Liver (tissue), 9 donors: Measurements from ENCODE around the gene CTNS. TPM values are rescaled to one million over a fixed set of nuclear protein-coding genes. Genes with fewer than 3 reads are reported as not detected.

Experiments
- DNase-seq: peaks from one replicate; pipeline ENCODE4 v3.0.0-alpha.2; 2017; ENCODE audit warnings: low spot score
- H3K27ac ChIP-seq, 2 donors: one replicate each; pipeline ENCODE4 v1.7.0; 2013; ENCODE audit warnings: inconsistent platforms in 2 of 2, low read length in 2 of 2, control low read depth in 1 of 2, low read depth in 1 of 2, mild to moderate bottlenecking in 1 of 2
- H3K27me3 ChIP-seq, 4 donors: one replicate each; pipeline versions ENCODE4 v1.6.1 to v1.7.0; 2013; ENCODE audit warnings: low read length in 3 of 4, inconsistent platforms in 1 of 4, mild to moderate bottlenecking in 1 of 4, moderate library complexity in 1 of 4; ENCODE audit not compliant: control insufficient read depth in 4 of 4, insufficient read depth in 4 of 4
- H3K36me3 ChIP-seq, 4 donors: one replicate each; pipeline versions ENCODE4 v1.6.1 to v1.7.0; 2013; ENCODE audit warnings: low read length in 3 of 4, mild to moderate bottlenecking in 3 of 4, low read depth in 1 of 4, moderate library complexity in 1 of 4; ENCODE audit not compliant: control insufficient read depth in 4 of 4, insufficient read depth in 3 of 4
- H3K4me1 ChIP-seq, 4 donors: one replicate each; pipeline versions ENCODE4 v1.6.1 to v1.7.0; 2013; ENCODE audit warnings: low read length in 3 of 4, mild to moderate bottlenecking in 3 of 4, moderate library complexity in 1 of 4; ENCODE audit not compliant: control insufficient read depth in 4 of 4, insufficient read depth in 4 of 4
- H3K4me3 ChIP-seq, 3 donors: one replicate each; pipeline versions ENCODE4 v1.6.1 to v1.7.0; 2013; ENCODE audit warnings: low read length in 3 of 3, control low read depth in 1 of 3, low read depth in 1 of 3, mild to moderate bottlenecking in 1 of 3
- H3K9ac ChIP-seq, 2 donors: one replicate each; pipeline ENCODE4 v1.7.0; 2013; ENCODE audit warnings: low read length in 2 of 2, mild to moderate bottlenecking in 2 of 2, moderate library complexity in 2 of 2, control low read depth in 1 of 2, low read depth in 1 of 2
- H3K9me3 ChIP-seq, 4 donors: one replicate each; pipeline versions ENCODE4 v1.6.1 to v1.7.0; 2013; ENCODE audit warnings: low read length in 3 of 4; ENCODE audit not compliant: control insufficient read depth in 4 of 4
- EGR1 ChIP-seq, 2 donors: IDR thresholded peaks; 2 replicates each; pipeline ENCODE4 v1.6.1; 2016 to 2018; ENCODE audit warnings: antibody characterized with exemption in 2 of 2, low read depth in 2 of 2
- FOXA1 ChIP-seq: IDR thresholded peaks from 2 replicates; pipeline ENCODE4 v1.6.1; 2016; ENCODE audit warnings: antibody characterized with exemption
- FOXA2 ChIP-seq: IDR thresholded peaks from 2 replicates; pipeline ENCODE4 v1.6.1; 2016; ENCODE audit warnings: antibody characterized with exemption
- HNF4A ChIP-seq, 2 donors: conservative IDR thresholded peaks; 2 replicates each; pipeline ENCODE4 v1.6.1; 2016; ENCODE audit warnings: antibody characterized with exemption in 2 of 2, mild to moderate bottlenecking in 2 of 2
- HNF4G ChIP-seq: IDR thresholded peaks from 2 replicates; pipeline ENCODE4 v1.6.1; 2016; ENCODE audit warnings: antibody characterized with exemption
- NR2F2 ChIP-seq: IDR thresholded peaks from 2 replicates; pipeline ENCODE4 v1.6.1; 2016; ENCODE audit warnings: antibody characterized with exemption
- RAD21 ChIP-seq, 2 donors: IDR thresholded peaks; 2 replicates each; pipeline ENCODE4 v1.6.1; 2016; ENCODE audit warnings: antibody characterized with exemption in 2 of 2, mild to moderate bottlenecking in 2 of 2
- RXRA ChIP-seq, 2 donors: IDR thresholded peaks; 2 replicates each; pipeline ENCODE4 v1.6.1; 2017 to 2018; ENCODE audit warnings: antibody characterized with exemption in 2 of 2, mild to moderate bottlenecking in 1 of 2
- SP1 ChIP-seq: IDR thresholded peaks from 2 replicates; pipeline ENCODE4 v1.6.1; 2018; ENCODE audit warnings: antibody characterized with exemption, mild to moderate bottlenecking
- TAF1 ChIP-seq: conservative IDR thresholded peaks from 2 replicates; pipeline ENCODE4 v1.6.1; 2016; ENCODE audit warnings: antibody characterized with exemption, mild to moderate bottlenecking
- YY1 ChIP-seq: IDR thresholded peaks from 2 replicates; pipeline ENCODE4 v1.6.1; 2016; ENCODE audit warnings: antibody characterized with exemption, mild to moderate bottlenecking
- WGBS: extraction: QIAGEN DNeasy Blood & Tissue Kit; methylation state at CpG from one replicate; pipeline ENCODE4 v1.1.7; 2013; 5-methylcytosine and 5-hydroxymethylcytosine counted together
- polyA plus RNA-seq, 2 donors: library from polyadenylated mRNA; stranded (reverse) in 1 of 2; unstranded in 1 of 2; fragments of 200-250 nt in 1 of 2; fragments of >200 nt in 1 of 2; fragmentation: Nextera tagmentation in 1 of 2; extraction: Ambion mirVana in 1 of 2; gene quantifications; one replicate each; pipeline versions ENCODE4 v1.2.1 to v1.2.3, GENCODE V29; 2013 to 2015
- total RNA-seq, 2 donors: library from RNA; depleted of rRNA; stranded (reverse); fragments of >200 nt; gene quantifications; one replicate each; pipeline ENCODE4 v1.2.3, GENCODE V29; 2014
- TF ChIP-seq, protein P1 (sequence below): IDR thresholded peaks from 2 replicates; pipeline ENCODE4 v1.6.1; 2016; ENCODE audit warnings: antibody characterized with exemption
- TF ChIP-seq, protein P2 (sequence below): IDR thresholded peaks from 2 replicates; pipeline ENCODE4 v1.6.1; 2016; ENCODE audit warnings: antibody characterized with exemption
- TF ChIP-seq, protein P3 (sequence below): fragments of 150-350 bp; IDR thresholded peaks from 2 replicates; pipeline ENCODE4 v1.5.1; 2017; ENCODE audit warnings: improper control_type of control experiment, low read depth, low read length; ENCODE audit not compliant: missing input control
- TF ChIP-seq, protein P4 (sequence below): IDR thresholded peaks from 2 replicates; pipeline ENCODE4 v1.6.1; 2016; ENCODE audit warnings: antibody characterized with exemption, mild to moderate bottlenecking
- TF ChIP-seq, protein P5 (sequence below): IDR thresholded peaks from 2 replicates; pipeline ENCODE4 v1.6.1; 2016; ENCODE audit warnings: antibody characterized with exemption
- donor health status: healthy.
- donor health status: healthy.
- donor health status: healthy.
- donor health status: healthy.
- donor health status: healthy.

CTNS gene
- total and polyA plus RNA-seq, 4 donors = 6.6 to 15.3 (median 9.6) TPM

DNA sequence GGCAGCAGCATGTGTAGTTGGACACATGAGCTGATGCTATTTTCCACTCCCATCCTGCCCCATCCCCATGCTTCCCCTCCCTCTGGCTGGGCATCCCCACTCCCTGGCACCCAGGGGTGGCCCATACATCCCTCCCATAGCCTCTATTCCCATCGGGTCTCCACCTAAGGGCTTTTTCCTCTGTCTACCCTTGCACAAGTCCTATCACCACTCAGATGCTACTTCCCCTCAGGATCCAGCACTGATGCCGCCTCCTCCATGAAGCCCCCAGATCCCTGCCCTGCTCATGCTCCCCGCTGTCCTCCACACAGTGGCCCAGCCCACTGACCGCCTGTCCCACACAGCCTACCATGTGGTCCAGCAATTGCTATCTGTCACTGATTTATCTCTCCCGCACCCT, 43.2 kb upstream of the CTNS start:
- H3K27me3 ChIP-seq = no peaks in the 10 kb centered on the region
- H3K4me3 ChIP-seq = no peak overlapping the region
- WGBS = 93% methylated on average over 5 of the region's 5 CpGs
- no peaks in the 10 kb centered on the region for H3K4me1 ChIP-seq
- no peaks in the 10 kb centered on the region for H3K9me3 ChIP-seq
- H3K9ac ChIP-seq = no peak overlapping the region
- no peak overlapping the region for H3K27ac ChIP-seq
- TF ChIP-seq EGR1 (IDR thresholded peaks at IDR 0.05; ENCODE audit: low read depth in 2 of 2) (no peak), YY1 (no peak), FOXA1 (no peak), HNF4G (no peak), FOXA2 (no peak), TAF1 (no peak), NR2F2 (no peak), RXRA (IDR thresholded peaks at IDR 0.05) (no peak)
- TF ChIP-seq, protein P1, sequence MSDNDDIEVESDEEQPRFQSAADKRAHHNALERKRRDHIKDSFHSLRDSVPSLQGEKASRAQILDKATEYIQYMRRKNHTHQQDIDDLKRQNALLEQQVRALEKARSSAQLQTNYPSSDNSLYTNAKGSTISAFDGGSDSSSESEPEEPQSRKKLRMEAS = no peak
- TF ChIP-seq, protein P2, sequence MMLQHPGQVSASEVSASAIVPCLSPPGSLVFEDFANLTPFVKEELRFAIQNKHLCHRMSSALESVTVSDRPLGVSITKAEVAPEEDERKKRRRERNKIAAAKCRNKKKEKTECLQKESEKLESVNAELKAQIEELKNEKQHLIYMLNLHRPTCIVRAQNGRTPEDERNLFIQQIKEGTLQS = no peak
- TF ChIP-seq, protein P3, sequence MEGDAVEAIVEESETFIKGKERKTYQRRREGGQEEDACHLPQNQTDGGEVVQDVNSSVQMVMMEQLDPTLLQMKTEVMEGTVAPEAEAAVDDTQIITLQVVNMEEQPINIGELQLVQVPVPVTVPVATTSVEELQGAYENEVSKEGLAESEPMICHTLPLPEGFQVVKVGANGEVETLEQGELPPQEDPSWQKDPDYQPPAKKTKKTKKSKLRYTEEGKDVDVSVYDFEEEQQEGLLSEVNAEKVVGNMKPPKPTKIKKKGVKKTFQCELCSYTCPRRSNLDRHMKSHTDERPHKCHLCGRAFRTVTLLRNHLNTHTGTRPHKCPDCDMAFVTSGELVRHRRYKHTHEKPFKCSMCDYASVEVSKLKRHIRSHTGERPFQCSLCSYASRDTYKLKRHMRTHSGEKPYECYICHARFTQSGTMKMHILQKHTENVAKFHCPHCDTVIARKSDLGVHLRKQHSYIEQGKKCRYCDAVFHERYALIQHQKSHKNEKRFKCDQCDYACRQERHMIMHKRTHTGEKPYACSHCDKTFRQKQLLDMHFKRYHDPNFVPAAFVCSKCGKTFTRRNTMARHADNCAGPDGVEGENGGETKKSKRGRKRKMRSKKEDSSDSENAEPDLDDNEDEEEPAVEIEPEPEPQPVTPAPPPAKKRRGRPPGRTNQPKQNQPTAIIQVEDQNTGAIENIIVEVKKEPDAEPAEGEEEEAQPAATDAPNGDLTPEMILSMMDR = no peak
- TF ChIP-seq, protein P4, sequence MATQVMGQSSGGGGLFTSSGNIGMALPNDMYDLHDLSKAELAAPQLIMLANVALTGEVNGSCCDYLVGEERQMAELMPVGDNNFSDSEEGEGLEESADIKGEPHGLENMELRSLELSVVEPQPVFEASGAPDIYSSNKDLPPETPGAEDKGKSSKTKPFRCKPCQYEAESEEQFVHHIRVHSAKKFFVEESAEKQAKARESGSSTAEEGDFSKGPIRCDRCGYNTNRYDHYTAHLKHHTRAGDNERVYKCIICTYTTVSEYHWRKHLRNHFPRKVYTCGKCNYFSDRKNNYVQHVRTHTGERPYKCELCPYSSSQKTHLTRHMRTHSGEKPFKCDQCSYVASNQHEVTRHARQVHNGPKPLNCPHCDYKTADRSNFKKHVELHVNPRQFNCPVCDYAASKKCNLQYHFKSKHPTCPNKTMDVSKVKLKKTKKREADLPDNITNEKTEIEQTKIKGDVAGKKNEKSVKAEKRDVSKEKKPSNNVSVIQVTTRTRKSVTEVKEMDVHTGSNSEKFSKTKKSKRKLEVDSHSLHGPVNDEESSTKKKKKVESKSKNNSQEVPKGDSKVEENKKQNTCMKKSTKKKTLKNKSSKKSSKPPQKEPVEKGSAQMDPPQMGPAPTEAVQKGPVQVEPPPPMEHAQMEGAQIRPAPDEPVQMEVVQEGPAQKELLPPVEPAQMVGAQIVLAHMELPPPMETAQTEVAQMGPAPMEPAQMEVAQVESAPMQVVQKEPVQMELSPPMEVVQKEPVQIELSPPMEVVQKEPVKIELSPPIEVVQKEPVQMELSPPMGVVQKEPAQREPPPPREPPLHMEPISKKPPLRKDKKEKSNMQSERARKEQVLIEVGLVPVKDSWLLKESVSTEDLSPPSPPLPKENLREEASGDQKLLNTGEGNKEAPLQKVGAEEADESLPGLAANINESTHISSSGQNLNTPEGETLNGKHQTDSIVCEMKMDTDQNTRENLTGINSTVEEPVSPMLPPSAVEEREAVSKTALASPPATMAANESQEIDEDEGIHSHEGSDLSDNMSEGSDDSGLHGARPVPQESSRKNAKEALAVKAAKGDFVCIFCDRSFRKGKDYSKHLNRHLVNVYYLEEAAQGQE = no peak
- TF ChIP-seq, protein P5, sequence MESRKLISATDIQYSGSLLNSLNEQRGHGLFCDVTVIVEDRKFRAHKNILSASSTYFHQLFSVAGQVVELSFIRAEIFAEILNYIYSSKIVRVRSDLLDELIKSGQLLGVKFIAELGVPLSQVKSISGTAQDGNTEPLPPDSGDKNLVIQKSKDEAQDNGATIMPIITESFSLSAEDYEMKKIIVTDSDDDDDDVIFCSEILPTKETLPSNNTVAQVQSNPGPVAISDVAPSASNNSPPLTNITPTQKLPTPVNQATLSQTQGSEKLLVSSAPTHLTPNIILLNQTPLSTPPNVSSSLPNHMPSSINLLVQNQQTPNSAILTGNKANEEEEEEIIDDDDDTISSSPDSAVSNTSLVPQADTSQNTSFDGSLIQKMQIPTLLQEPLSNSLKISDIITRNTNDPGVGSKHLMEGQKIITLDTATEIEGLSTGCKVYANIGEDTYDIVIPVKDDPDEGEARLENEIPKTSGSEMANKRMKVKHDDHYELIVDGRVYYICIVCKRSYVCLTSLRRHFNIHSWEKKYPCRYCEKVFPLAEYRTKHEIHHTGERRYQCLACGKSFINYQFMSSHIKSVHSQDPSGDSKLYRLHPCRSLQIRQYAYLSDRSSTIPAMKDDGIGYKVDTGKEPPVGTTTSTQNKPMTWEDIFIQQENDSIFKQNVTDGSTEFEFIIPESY = no peak
- H3K36me3 ChIP-seq = peaks cover 3 to 66% (median 19%) of the 10 kb centered on the region in 4 donors
- no peak for DNase-seq

DNA sequence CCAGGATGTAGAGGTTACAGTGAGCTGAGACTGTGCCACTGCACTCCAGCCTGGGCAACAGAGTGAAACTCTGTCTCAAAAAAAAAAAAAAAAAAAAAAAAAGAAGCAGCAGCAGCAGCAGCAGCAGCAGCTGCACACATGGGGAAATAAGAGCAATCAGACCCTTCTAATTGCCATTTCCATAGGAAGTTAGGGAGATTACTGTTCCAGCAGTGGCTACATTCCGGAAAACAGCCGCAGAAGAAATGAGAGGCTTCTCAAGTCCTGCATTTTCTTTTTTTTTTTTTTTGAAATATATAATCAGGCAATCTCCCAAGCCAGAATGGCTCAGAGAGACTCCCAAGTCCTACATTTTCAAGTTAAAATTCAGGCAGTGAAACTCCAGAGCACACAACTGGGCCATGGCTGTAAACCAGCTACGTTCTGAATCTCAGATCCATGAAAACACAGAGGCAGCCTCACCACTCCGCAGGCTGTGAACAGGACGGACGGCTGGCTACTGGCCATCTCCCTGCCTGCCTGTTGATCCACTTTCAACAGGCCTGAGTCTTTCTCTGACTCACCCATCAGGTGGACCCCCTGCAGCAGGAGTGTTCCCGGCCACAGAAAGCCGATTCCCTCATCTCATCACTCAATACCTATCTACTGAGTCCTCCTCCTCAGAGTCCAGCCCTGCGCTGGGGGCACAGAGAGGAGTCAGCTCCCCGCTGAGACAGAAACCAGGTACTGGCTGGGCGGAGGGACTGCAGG, 42.3 kb upstream of the CTNS start:
- Histone ChIP-seq H3K27me3 (no peaks in the 10 kb centered on the region), H3K4me1 (no peaks in the 10 kb centered on the region), H3K9me3 (no peaks in the 10 kb centered on the region), H3K27ac (no peak overlapping the region), H3K4me3 (no peak overlapping the region), H3K36me3 (peaks cover 3 to 61% (median 19%) of the 10 kb centered on the region in 4 donors), H3K9ac (no peak overlapping the region)
- DNase-seq = no peak
- TF ChIP-seq FOXA2 (no peak), SP1 (no peak), EGR1 (IDR thresholded peaks at IDR 0.05; ENCODE audit: low read depth in 2 of 2) (no peak), HNF4G (no peak), NR2F2 (no peak), HNF4A (conservative IDR thresholded peaks at IDR 0.05) (no peak), YY1 (no peak), FOXA1 (no peak), RAD21 (IDR thresholded peaks at IDR 0.05) (no peak)
- TF ChIP-seq, protein P5 = no peak
- TF ChIP-seq, protein P2 = no peak
- TF ChIP-seq, protein P1 = no peak
- 78% methylated on average over 11 of the region's 11 CpGs for WGBS
